HG02642 (cell line): ENCODE measurements around the gene FGF4.

ENCODE experiments used
- ATAC-seq: cut with Tn5 transposase; IDR thresholded peaks from one replicate; pipeline ENCODE4 v1.9.1; 2021; ENCODE audit warnings: mild to moderate bottlenecking; ENCODE audit not compliant: unreplicated experiment, poor library complexity

Gene FGF4, protein sequence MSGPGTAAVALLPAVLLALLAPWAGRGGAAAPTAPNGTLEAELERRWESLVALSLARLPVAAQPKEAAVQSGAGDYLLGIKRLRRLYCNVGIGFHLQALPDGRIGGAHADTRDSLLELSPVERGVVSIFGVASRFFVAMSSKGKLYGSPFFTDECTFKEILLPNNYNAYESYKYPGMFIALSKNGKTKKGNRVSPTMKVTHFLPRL

GRCh38 chr11:69775163-69775755 is at the start of gene FGF4:
Gene FGF4, minus strand, starts transcription at chr11:69775341. Its CDS starts 257 bp downstream, at chr11:69775084.
- no peak for ATAC-seq

GRCh38 chr11:69823641-69824265 is 48.6 kb upstream of the FGF4 start:
- no peak for ATAC-seq

- ATAC-seq, result no peak
Observed at GRCh38 chr11:69822676-69823494, 47.7 kb upstream of the FGF4 start.

DNA sequence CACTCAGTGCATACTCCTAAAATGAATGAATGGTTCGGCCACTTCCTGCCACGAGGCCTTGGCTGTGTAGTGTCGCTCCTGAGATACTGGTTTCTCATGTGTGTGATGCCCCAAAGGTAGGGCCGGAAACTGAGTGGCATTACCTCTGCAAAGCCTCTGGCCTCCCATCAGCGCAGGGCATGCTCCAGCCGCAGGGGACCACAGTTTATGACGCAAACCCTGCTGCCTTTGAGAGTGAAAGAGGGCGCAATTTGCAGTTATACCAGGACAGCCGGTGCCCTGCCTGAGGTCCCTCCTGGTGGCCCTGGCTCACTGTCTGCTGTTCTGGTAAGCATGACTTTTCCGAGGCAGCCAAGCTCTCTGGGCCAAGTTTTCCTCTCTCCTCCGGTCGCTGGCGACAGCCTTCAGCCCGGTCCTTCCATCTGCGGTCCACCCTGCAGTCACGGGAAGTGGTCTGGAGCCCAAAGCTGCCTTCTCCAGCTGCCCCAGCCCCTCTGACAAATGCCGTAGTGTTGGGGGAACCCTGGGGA is 46.4 kb upstream of the FGF4 start:
- no peak for ATAC-seq

- ATAC-seq, result no peak
Observed at GRCh38 chr11:69820441-69820840, 45.3 kb upstream of the FGF4 start.

- ATAC-seq, result no peak
Observed at GRCh38 chr11:69819541-69820070, 44.5 kb upstream of the FGF4 start.

- ATAC-seq, result no peak
Observed at GRCh38 chr11:69818603-69819441, 43.7 kb upstream of the FGF4 start, which contains the start of gene FGF3. Gene FGF3, minus strand, starts transcription at chr11:69819416. Its CDS starts 483 bp downstream, at chr11:69818933.

- no peak for ATAC-seq
Observed at GRCh38 chr11:69818231-69818602, 43.1 kb upstream of the FGF4 start.

- ATAC-seq, result no peak
Observed at GRCh38 chr11:69817265-69818230, 42.4 kb upstream of the FGF4 start.

DNA sequence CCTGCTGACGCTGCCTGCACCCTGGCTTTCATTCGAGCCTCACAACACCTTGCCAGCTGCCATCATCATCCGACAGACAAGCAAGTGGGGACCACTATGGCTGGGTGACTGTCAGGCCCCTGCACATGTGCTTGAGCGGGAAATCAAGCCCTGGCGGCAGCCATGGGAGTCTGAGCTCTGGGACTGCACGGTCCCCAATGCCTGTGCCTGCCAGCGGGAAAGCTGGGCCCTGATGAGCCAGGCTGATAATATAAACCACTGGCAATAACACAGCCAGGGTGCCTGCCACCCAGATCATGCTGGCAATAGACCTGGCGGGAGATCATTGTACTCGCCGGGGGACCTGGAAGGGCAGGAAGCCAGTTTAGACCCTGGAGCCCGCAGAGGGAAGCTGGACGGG is 41.5 kb upstream of the FGF4 start:
- ATAC-seq, result no peak

- no peak for ATAC-seq
Observed at GRCh38 chr11:69815973-69816372, 40.8 kb upstream of the FGF4 start.

GRCh38 chr11:69814902-69815301 is 39.8 kb upstream of the FGF4 start:
- ATAC-seq, result no peak

DNA sequence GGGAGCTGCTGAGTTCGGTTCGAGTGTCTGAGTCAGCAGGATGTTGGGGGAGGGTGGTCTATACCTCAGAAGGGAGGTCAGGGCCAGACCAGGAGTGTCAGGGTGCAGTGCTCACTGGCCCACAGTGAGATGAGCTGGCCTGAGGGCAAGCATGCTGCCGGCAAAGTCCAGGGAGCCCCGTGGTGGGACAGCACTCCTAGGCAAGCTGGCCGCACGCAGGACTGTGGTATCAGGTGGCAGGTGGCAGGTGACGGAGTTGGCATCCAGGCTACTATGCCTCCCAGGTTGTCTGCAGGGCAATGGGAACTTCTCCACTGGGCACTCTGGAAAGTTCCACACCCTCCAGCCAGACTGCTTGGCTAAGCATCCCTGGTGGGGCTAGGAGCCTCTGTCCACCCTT is 39.3 kb upstream of the FGF4 start:
- ATAC-seq, result no peak

DNA sequence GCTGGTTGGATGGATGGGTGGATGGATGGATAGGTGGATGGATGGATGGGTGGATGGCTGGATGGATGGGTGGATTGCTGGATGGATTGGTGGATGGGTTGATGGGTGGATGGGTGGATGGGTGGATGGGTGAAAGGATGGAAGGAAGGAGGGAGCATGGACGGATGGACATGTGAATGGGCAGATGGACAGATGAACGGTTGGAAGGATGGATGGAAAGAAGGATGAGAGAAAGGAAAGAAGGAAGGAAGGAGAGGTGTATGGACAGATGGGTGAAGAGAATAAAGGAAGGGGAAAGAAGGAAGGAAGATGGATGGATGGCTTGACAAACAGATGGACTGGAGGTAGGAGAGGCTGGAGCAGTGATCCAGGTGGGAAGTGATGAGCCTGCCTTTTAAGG is 38.7 kb upstream of the FGF4 start:
- ATAC-seq, result no peak

DNA sequence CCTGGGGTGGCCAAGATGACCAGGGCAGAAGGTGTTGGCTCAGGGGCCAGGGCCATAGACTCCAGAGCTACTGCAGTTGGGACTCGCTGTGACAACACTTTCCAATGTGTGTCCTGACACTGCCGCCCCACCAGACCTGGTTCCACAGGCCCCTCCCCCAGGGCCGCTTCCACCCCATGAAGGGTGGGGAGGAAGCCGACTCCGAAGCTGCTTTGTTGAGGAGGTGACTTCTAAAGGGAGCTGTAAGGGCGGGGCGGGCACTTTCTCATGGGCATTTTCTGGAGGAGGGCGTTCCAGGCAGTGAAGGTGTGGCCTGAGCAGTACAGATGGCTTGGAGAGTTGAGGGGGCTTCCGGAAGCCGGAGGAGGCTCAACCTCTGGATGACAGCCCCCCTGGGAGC is 37.8 kb upstream of the FGF4 start:
- no peak for ATAC-seq

DNA sequence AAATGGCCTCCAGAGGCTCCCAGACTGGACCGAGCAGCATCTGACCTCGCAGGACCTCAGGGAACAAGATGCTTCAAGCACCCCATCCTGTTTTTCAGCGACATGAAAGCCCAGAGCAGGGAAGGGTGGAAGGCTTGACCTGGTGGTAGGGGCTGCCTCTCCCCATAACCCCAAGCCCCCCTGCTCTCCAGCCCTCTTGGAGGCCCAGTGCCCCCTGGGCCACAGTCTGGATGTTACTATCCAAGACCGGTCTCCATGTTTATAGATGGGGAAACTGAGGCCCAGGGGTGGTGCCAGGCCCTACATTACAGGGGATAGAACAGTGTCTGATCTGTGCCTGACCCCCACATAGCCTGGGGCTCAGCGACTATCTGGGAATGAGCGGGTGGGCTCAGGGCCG is 37.1 kb upstream of the FGF4 start:
- no peak for ATAC-seq

DNA sequence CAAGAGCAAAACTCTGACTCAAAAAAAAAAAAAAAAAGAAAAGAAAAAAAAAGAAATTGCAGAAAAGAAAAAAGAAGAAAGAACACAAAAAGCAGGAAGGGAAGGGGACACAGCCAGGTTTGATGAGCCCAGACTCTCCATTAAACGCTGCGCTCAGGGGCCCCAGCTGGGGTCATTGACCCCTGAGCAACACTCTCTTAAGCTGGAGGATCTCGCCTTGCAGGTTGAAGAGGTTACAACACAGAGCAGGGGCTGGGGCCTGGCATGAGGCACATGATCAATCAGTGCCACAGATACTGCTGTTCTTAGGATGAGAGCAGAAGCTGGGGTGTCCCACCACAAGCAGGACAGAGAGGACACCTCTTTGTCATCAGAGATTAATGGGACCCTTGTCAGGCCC is 36.3 kb upstream of the FGF4 start:
- ATAC-seq, result no peak

- no peak for ATAC-seq
Observed at GRCh38 chr11:69810289-69811118, 35.4 kb upstream of the FGF4 start.
